HEK293 (cell line): ENCODE measurements around the gene HIBCH.

Experiments used
- CTCF ChIP-seq: fragments of 450-650 bp; formaldehyde crosslinking; IDR thresholded peaks from 2 replicates; pipeline ENCODE4 v1.5.1; 2016; ENCODE audit warnings: missing biosample characterization, missing genetic modification characterization
- KLF1 ChIP-seq: fragments of 450-650 bp; formaldehyde crosslinking; IDR thresholded peaks from 2 replicates; pipeline ENCODE4 v1.5.1; 2016; ENCODE audit warnings: missing biosample characterization, missing genetic modification characterization
- PBX3 ChIP-seq: sonication (generic); formaldehyde crosslinking; IDR thresholded peaks from 2 replicates; pipeline ENCODE4 v1.8.1; 2022; ENCODE audit warnings: mild to moderate bottlenecking, moderate library complexity, missing genetic modification reagents
- REST ChIP-seq: fragments of 450-650 bp; formaldehyde crosslinking; IDR thresholded peaks from 2 replicates; pipeline ENCODE4 v1.5.1; 2016; ENCODE audit warnings: missing biosample characterization, missing genetic modification characterization
- SETDB1 ChIP-seq: IDR thresholded peaks from one replicate; pipeline ENCODE4 v1.6.1; 2017; ENCODE audit warnings: mild to moderate bottlenecking, low read length, moderate library complexity, mixed read lengths; ENCODE audit not compliant: insufficient read length
- TRIM28 ChIP-seq: IDR thresholded peaks from 2 replicates; pipeline ENCODE4 v1.6.1; 2011; ENCODE audit warnings: low read length, control low read depth, borderline replicate concordance
- YY1 ChIP-seq: fragments of 450-650 bp; formaldehyde crosslinking; IDR thresholded peaks from 2 replicates; pipeline ENCODE4 v1.5.1; 2018; ENCODE audit warnings: missing biosample characterization, missing genetic modification characterization
- ZBTB7A ChIP-seq: fragments of 450-650 bp; formaldehyde crosslinking; IDR thresholded peaks from 2 replicates; pipeline ENCODE4 v1.5.1; 2016; ENCODE audit warnings: low read depth, missing biosample characterization, missing genetic modification characterization
- ZEB2 ChIP-seq: fragments of 450-650 bp; formaldehyde crosslinking; IDR thresholded peaks from 2 replicates; pipeline ENCODE4 v1.5.1; 2016; ENCODE audit warnings: missing biosample characterization, missing genetic modification characterization
- ZNF335 ChIP-seq: fragments of 450-650 bp; formaldehyde crosslinking; conservative IDR thresholded peaks from 2 replicates; pipeline ENCODE4 v1.5.1; 2016; ENCODE audit warnings: missing biosample characterization, missing genetic modification characterization
- ZNF560 ChIP-seq: fragments of 450-650 bp; formaldehyde crosslinking; IDR thresholded peaks from 2 replicates; pipeline ENCODE4 v1.5.1; 2017; ENCODE audit warnings: missing biosample characterization, missing genetic modification characterization, borderline replicate concordance
- ZSCAN30 ChIP-seq: fragments of 450-650 bp; IDR thresholded peaks from 2 replicates; pipeline ENCODE4 v1.5.1; 2018; ENCODE audit warnings: missing biosample characterization, mild to moderate bottlenecking, missing genetic modification characterization, moderate library complexity
- TF ChIP-seq, protein P1 (sequence below): fragments of 450-650 bp; formaldehyde crosslinking; IDR thresholded peaks from 2 replicates; pipeline ENCODE4 v1.5.1; 2016; ENCODE audit warnings: missing biosample characterization, missing genetic modification characterization

DNA sequence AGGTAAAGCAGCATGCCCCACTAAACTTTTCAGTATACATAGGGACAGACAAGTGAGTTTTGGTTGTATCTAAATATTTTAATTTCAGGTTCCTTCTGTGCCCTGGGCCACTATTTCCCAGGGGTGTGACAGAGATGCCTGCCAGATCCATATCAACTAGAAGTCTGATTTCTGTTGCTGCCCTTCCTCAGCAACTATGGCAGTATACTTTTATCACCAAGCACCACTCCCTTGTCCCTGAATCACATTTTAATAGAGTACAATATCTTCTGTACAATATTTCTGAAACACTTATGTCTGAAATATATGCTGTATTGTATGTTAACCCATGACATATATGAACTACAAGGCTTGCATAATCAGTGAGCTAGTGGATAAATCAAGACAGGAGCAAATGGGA is 117.6 kb downstream of the HIBCH start:
- TF ChIP-seq, protein P1, sequence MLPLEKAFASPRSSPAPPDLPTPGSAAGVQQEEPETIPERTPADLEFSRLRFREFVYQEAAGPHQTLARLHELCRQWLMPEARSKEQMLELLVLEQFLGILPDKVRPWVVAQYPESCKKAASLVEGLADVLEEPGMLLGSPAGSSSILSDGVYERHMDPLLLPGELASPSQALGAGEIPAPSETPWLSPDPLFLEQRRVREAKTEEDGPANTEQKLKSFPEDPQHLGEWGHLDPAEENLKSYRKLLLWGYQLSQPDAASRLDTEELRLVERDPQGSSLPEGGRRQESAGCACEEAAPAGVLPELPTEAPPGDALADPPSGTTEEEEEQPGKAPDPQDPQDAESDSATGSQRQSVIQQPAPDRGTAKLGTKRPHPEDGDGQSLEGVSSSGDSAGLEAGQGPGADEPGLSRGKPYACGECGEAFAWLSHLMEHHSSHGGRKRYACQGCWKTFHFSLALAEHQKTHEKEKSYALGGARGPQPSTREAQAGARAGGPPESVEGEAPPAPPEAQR (tag by site-specific recombination), result no peak
- TF ChIP-seq CTCF (tag by site-specific recombination) (no peak), ZNF335 (tag by site-specific recombination) (no peak), KLF1 (tag by site-specific recombination) (no peak), PBX3 (CRISPR knock-in tag) (no peak), YY1 (tag by site-specific recombination) (no peak), REST (tag by site-specific recombination) (no peak), ZNF560 (tag by site-specific recombination) (no peak), TRIM28 (no peak), ZSCAN30 (tag by site-specific recombination) (no peak), SETDB1 (no peak), ZEB2 (tag by site-specific recombination) (no peak), ZBTB7A (tag by site-specific recombination) (no peak)
